ENCODE measurements around the gene TCP11L1. TPM values are rescaled to one million over a fixed set of nuclear protein-coding genes. Genes with fewer than 3 reads are reported as not detected.

Gene TCP11L1
- total and polyA plus RNA-seq, 2 donors (not counting 1 experiment from before 2014, with no cell fraction given): 24.1 to 30.2 TPM

DNA sequence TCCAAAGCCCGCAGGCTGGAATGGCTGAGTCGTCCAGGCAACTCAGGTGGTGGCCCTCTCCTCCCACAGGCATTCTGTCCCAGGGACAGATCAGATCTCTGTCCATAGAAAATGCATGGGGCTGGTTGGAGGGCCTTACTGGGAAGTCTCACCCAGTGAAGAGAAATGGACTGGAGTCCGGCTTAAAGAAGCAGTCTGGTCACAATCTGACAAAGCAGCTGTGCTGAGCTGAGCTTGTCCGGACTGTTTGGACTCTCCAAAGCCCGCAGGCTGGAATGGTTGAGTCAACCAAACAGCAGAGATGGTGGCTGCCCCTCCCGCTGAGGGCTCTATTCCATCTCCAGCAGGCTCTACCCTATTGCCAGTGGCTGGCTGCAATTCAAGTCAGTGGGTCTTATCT lies 38.1 kb upstream of the TCP11L1 start:
- no peaks in the 10 kb centered on the region for H3K9me3 ChIP-seq (ENCODE audit: control insufficient read depth, insufficient read depth, low read depth, low read length)
- H3K27me3 ChIP-seq (ENCODE audit: control insufficient read depth, insufficient read depth, low read length): no peaks in the 10 kb centered on the region
- no peaks in the 10 kb centered on the region for H3K36me3 ChIP-seq (ENCODE audit: control insufficient read depth, insufficient read depth, low read length)
- TF ChIP-seq EZH2 (IDR thresholded peaks at IDR 0.05; ENCODE audit: low read length, missing control alignments): no peak
- TF ChIP-seq, protein P1, sequence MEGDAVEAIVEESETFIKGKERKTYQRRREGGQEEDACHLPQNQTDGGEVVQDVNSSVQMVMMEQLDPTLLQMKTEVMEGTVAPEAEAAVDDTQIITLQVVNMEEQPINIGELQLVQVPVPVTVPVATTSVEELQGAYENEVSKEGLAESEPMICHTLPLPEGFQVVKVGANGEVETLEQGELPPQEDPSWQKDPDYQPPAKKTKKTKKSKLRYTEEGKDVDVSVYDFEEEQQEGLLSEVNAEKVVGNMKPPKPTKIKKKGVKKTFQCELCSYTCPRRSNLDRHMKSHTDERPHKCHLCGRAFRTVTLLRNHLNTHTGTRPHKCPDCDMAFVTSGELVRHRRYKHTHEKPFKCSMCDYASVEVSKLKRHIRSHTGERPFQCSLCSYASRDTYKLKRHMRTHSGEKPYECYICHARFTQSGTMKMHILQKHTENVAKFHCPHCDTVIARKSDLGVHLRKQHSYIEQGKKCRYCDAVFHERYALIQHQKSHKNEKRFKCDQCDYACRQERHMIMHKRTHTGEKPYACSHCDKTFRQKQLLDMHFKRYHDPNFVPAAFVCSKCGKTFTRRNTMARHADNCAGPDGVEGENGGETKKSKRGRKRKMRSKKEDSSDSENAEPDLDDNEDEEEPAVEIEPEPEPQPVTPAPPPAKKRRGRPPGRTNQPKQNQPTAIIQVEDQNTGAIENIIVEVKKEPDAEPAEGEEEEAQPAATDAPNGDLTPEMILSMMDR (conservative IDR thresholded peaks at IDR 0.05 in 1 of 2, IDR thresholded peaks at IDR 0.05 in 1 of 2; ENCODE audit: low read depth in 1 of 2, low read length in 2 of 2): no peak
- H4K20me1 ChIP-seq (ENCODE audit: control insufficient read depth, extremely low read depth, insufficient read depth, low read length): no peaks in the 10 kb centered on the region
- no peak overlapping the region for H3K9ac ChIP-seq (ENCODE audit: insufficient read depth, low read length)
- no peak overlapping the region for H2AFZ ChIP-seq (ENCODE audit: low read length)
- peaks cover 4% of the 10 kb centered on the region for H3K4me1 ChIP-seq (ENCODE audit: control insufficient read depth, extremely low read depth, insufficient read depth, low read length)
- DNase-seq (ENCODE audit: low read depth in 2 of 2): no peak
- no peak overlapping the region for H3K4me3 ChIP-seq (replicated peaks in 1 of 4; ENCODE audit: control extremely low read depth in 1 of 4, insufficient read depth in 1 of 4, low read depth in 3 of 4, low read length in 4 of 4)
- no peaks in the 10 kb centered on the region for H3K79me2 ChIP-seq (ENCODE audit: control insufficient read depth, insufficient read depth, low read length)
- no peak overlapping the region for H3K4me2 ChIP-seq (ENCODE audit: extremely low read depth, insufficient read depth, low read length)
- H3K27ac ChIP-seq (ENCODE audit: insufficient read depth, low read length): no peak overlapping the region

DNA sequence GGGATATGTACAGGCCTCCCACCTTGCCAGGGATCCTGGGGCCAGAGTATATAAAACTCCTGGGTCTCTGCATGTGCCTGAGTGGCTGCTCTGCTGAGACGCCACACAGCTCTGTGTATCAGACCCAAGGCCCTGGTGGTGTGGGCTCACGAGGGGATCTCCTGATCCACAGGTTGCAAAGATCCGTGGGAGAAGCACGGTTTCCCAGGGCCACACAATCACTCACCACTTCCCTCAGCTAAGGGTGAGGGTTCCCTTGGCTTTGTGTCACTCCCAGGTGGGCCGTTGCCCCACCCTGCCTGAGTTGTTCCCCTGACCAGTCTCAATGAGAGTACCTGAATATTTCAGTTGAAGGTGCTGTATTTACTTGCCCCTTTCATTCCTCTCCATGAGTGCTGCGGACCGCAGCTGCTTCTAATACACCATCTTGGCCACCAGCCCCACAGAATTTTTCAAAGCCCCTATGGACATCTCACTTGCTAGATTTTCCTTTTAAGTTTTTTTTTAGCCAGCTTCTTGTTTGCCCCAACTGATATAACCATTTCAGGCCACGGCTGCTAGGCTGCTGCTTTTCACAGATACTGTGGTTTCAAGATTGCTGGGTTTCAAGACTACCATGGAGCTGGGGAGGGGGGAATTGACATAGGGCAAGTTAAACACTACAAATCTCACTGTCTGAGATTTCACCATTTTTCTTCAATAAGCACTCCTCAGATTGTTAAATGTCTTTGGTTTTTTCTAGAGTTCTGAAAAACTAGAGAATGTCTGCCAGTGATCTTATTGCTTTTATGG lies 37.4 kb upstream of the TCP11L1 start:
- Histone ChIP-seq H2AFZ (ENCODE audit: low read length) (no peak overlapping the region), H3K9ac (ENCODE audit: insufficient read depth, low read length) (no peak overlapping the region), H4K20me1 (ENCODE audit: control insufficient read depth, extremely low read depth, insufficient read depth, low read length) (no peaks in the 10 kb centered on the region), H3K4me3 (replicated peaks in 1 of 4; ENCODE audit: control extremely low read depth in 1 of 4, insufficient read depth in 1 of 4, low read depth in 3 of 4, low read length in 4 of 4) (no peak overlapping the region), H3K27ac (ENCODE audit: insufficient read depth, low read length) (no peak overlapping the region), H3K27me3 (ENCODE audit: control insufficient read depth, insufficient read depth, low read length) (no peaks in the 10 kb centered on the region), H3K4me1 (ENCODE audit: control insufficient read depth, extremely low read depth, insufficient read depth, low read length) (peaks cover 4% of the 10 kb centered on the region), H3K79me2 (ENCODE audit: control insufficient read depth, insufficient read depth, low read length) (no peaks in the 10 kb centered on the region), H3K36me3 (ENCODE audit: control insufficient read depth, insufficient read depth, low read length) (no peaks in the 10 kb centered on the region), H3K9me3 (ENCODE audit: control insufficient read depth, insufficient read depth, low read depth, low read length) (no peaks in the 10 kb centered on the region), H3K4me2 (ENCODE audit: extremely low read depth, insufficient read depth, low read length) (no peak overlapping the region)
- TF ChIP-seq EZH2 (IDR thresholded peaks at IDR 0.05; ENCODE audit: low read length, missing control alignments): no peak
- TF ChIP-seq, protein P1 (conservative IDR thresholded peaks at IDR 0.05 in 1 of 2, IDR thresholded peaks at IDR 0.05 in 1 of 2; ENCODE audit: low read depth in 1 of 2, low read length in 2 of 2): no peak
- DNase-seq (ENCODE audit: low read depth in 2 of 2): no peak

DNA sequence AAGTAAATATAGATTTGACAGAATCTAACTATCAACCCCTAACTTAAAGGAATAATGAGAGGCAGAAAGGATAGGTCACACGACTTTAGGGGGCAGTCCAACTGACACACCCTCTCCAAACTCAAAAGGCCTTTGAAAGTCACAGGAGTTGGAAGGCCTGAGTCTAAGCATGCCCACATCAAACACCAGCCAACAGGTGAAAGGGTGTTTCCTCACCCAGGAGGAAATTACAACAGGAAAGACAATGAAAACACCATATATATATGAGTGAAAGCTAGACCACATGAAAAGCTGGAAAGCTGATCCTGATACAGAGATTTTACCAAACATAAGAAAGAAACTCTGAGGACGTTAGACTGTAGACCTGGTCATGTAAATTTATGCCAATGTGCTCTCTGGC lies 34.2 kb upstream of the TCP11L1 start:
- Histone ChIP-seq H3K9me3 (ENCODE audit: control insufficient read depth, insufficient read depth, low read depth, low read length) (no peaks in the 10 kb centered on the region), H4K20me1 (ENCODE audit: control insufficient read depth, extremely low read depth, insufficient read depth, low read length) (no peaks in the 10 kb centered on the region), H3K4me3 (replicated peaks in 1 of 4; ENCODE audit: control extremely low read depth in 1 of 4, insufficient read depth in 1 of 4, low read depth in 3 of 4, low read length in 4 of 4) (no peak overlapping the region), H3K27ac (ENCODE audit: insufficient read depth, low read length) (no peak overlapping the region), H3K36me3 (ENCODE audit: control insufficient read depth, insufficient read depth, low read length) (no peaks in the 10 kb centered on the region), H3K79me2 (ENCODE audit: control insufficient read depth, insufficient read depth, low read length) (no peaks in the 10 kb centered on the region), H3K4me1 (ENCODE audit: control insufficient read depth, extremely low read depth, insufficient read depth, low read length) (no peaks in the 10 kb centered on the region), H2AFZ (ENCODE audit: low read length) (no peak overlapping the region), H3K4me2 (ENCODE audit: extremely low read depth, insufficient read depth, low read length) (no peak overlapping the region), H3K27me3 (ENCODE audit: control insufficient read depth, insufficient read depth, low read length) (no peaks in the 10 kb centered on the region), H3K9ac (ENCODE audit: insufficient read depth, low read length) (no peak overlapping the region)
- TF ChIP-seq EZH2 (IDR thresholded peaks at IDR 0.05; ENCODE audit: low read length, missing control alignments): no peak
- TF ChIP-seq, protein P1 (conservative IDR thresholded peaks at IDR 0.05 in 1 of 2, IDR thresholded peaks at IDR 0.05 in 1 of 2; ENCODE audit: low read depth in 1 of 2, low read length in 2 of 2): no peak
- DNase-seq (ENCODE audit: low read depth in 2 of 2): no peak
